Thyroid gland (tissue), 4 donors: ENCODE results near the gene NF2. TPM values are rescaled to one million over a fixed set of nuclear protein-coding genes. Genes with fewer than 3 reads are reported as not detected.

ENCODE experiments used
- DNase-seq, 2 donors: peaks; one replicate each; pipeline ENCODE4 v3.0.0-alpha.2; 2019
- H3K27ac ChIP-seq, 3 donors: fragments of 200-600 bp; sonication (generic); 1 replicate in 2 of 3; 2 replicates in 1 of 3; pipeline ENCODE4 v1.5.1; 2016 to 2019; ENCODE audit warnings: mild to moderate bottlenecking in 1 of 3, moderate library complexity in 1 of 3
- H3K27me3 ChIP-seq: fragments of 200-600 bp; sonication (generic); one replicate; pipeline ENCODE4 v1.5.1; 2019
- H3K36me3 ChIP-seq, 2 donors: fragments of 200-600 bp; sonication (generic); one replicate each; pipeline ENCODE4 v1.5.1; 2016 to 2019
- H3K4me1 ChIP-seq, 2 donors: fragments of 200-600 bp; sonication (generic); one replicate each; pipeline ENCODE4 v1.5.1; 2017 to 2019
- H3K4me3 ChIP-seq, 3 donors: fragments of 200-600 bp; sonication (generic); replicated peaks in 1 of 3; 1 replicate in 2 of 3; 2 replicates in 1 of 3; pipeline ENCODE4 v1.5.1; 2016; ENCODE audit warnings: mild to moderate bottlenecking in 1 of 3
- H3K9me3 ChIP-seq: fragments of 200-600 bp; sonication (generic); one replicate; pipeline ENCODE4 v1.5.1; 2017
- CTCF ChIP-seq, 6 experiments: fragments of 200-600 bp in 3 of 6; fragments of 450-650 bp in 3 of 6; sonication (generic) in 3 of 6; IDR thresholded peaks; one replicate each; pipeline ENCODE4 v1.5.1; 2016 to 2019; ENCODE audit warnings: antibody characterized with exemption in 6 of 6, mild to moderate bottlenecking in 2 of 6, inconsistent platforms in 1 of 6, moderate library complexity in 1 of 6
- POLR2A ChIP-seq, 2 donors: fragments of 450-650 bp; IDR thresholded peaks; one replicate each; pipeline ENCODE4 v1.6.1; 2017; ENCODE audit warnings: antibody characterized with exemption in 2 of 2, mild to moderate bottlenecking in 2 of 2, moderate library complexity in 1 of 2
- WGBS, 2 donors: methylation state at CpG; one replicate each; pipeline ENCODE4 v1.1.5; 2017; 5-methylcytosine and 5-hydroxymethylcytosine counted together
- intact Hi-C: fragments of 100-400 bp; cut with DNase I; formaldehyde crosslinking; loops from one replicate; pipeline ENCODE4 v1.15.1; 2023
- total RNA-seq, 4 donors: library from RNA; depleted of rRNA; stranded (reverse); fragments of >200 nt; gene quantifications; one replicate each; pipeline ENCODE4 v1.2.3, GENCODE V29; 2016

NF2 gene
- total RNA-seq, 4 donors from 2014 or later, result 37.5 to 65.5 (median 51.6) TPM

- peak; percentile 75 to 76 for DNase-seq
- WGBS, 2 donors, result 23 to 52% methylated on average over 2 to 9 of the region's 9 CpGs
- Histone ChIP-seq H3K4me1 (peaks cover 8 to 48% of the 10 kb centered on the region in 2 donors), H3K4me3 (no peak overlapping the region), H3K27me3 (no peaks in the 10 kb centered on the region), H3K27ac (peak overlapping the region in 1 of 3 donors; percentile 24), H3K36me3 (peaks cover 0 to 4% of the 10 kb centered on the region in 2 donors), H3K9me3 (no peaks in the 10 kb centered on the region)
- TF ChIP-seq CTCF (IDR thresholded peaks at IDR 0.05) (no peak), POLR2A (IDR thresholded peaks at IDR 0.05) (no peak)
- intact Hi-C loops, result no loop called here
These were observed 97.4 kb downstream of the NF2 start for GRCh38 chr22:29700900-29701154.

GRCh38 chr22:29701155-29701999 is 97.9 kb downstream of the NF2 start:
- Histone ChIP-seq H3K4me3 (no peak overlapping the region), H3K9me3 (no peaks in the 10 kb centered on the region), H3K36me3 (peaks cover 0 to under 1% of the 10 kb centered on the region in 2 donors), H3K27ac (peak overlapping the region in 1 of 3 donors; percentile 24), H3K27me3 (no peaks in the 10 kb centered on the region), H3K4me1 (peaks cover 8 to 48% of the 10 kb centered on the region in 2 donors)
- DNase-seq, result peak; percentile 51 to 52
- WGBS, 2 donors, result 34 to 38% methylated on average over 13 to 14 of the region's 14 CpGs
- peak in 2 of 6 experiments; percentile 24 to 31 for TF ChIP-seq CTCF (IDR thresholded peaks at IDR 0.05)
- TF ChIP-seq POLR2A (IDR thresholded peaks at IDR 0.05), result no peak
- intact Hi-C loops, result no loop called here

- peak overlapping the region in 2 of 3 donors; percentile 12 to 61 for H3K27ac ChIP-seq
- H3K27me3 ChIP-seq, result no peaks in the 10 kb centered on the region
- TF ChIP-seq POLR2A (IDR thresholded peaks at IDR 0.05) (no peak), CTCF (IDR thresholded peaks at IDR 0.05) (no peak)
- H3K4me3 ChIP-seq, result no peak overlapping the region
- intact Hi-C loops, result no loop called here
- DNase-seq, result peak in 1 of 2 donors; percentile 41
- no peaks in the 10 kb centered on the region for H3K9me3 ChIP-seq
- peaks cover 8 to 48% of the 10 kb centered on the region in 2 donors for H3K4me1 ChIP-seq
- H3K36me3 ChIP-seq, result no peaks in the 10 kb centered on the region
- WGBS, 2 donors, result 38 to 43% methylated on average over 11 to 12 of the region's 14 CpGs
These were observed 98.8 kb downstream of the NF2 start for GRCh38 chr22:29702000-29702930.

- Histone ChIP-seq H3K9me3 (no peaks in the 10 kb centered on the region), H3K27ac (peak overlapping the region in 1 of 3 donors; percentile 61), H3K4me1 (peaks cover 8 to 48% of the 10 kb centered on the region in 2 donors), H3K27me3 (no peaks in the 10 kb centered on the region), H3K4me3 (no peak overlapping the region), H3K36me3 (no peaks in the 10 kb centered on the region)
- TF ChIP-seq CTCF (IDR thresholded peaks at IDR 0.05) (no peak), POLR2A (IDR thresholded peaks at IDR 0.05) (no peak)
- DNase-seq, result peak; percentile 84
- intact Hi-C loops, result no loop called here
- 18 to 35% methylated on average over 11 of the region's 19 CpGs for WGBS, 2 donors
These were observed 99.6 kb downstream of the NF2 start for GRCh38 chr22:29702931-29703501.
